NCI-H1417 treated with DMSO at 0.1 percent for 48 hours (cell line): ENCODE measurements around the gene PLAAT2.
"Not testable (repeated sequence)": the region's sequence is repeated elsewhere in the genome, so short reads cannot be mapped to it uniquely, and the experiment has no call there.

Experiments used
- DNase-seq: peaks from one replicate; lab custom pipeline; 2025; lab: John Stamatoyannopoulos, UW

The PLAAT2 gene

GRCh38 chr11:63563201-63564055 lies at the start of gene PLAAT2:
TSS of gene PLAAT2 (minus strand) at chr11:63563379. CDS start at chr11:63563324, 55 bp downstream.
- DNase-seq = no peak

DNA sequence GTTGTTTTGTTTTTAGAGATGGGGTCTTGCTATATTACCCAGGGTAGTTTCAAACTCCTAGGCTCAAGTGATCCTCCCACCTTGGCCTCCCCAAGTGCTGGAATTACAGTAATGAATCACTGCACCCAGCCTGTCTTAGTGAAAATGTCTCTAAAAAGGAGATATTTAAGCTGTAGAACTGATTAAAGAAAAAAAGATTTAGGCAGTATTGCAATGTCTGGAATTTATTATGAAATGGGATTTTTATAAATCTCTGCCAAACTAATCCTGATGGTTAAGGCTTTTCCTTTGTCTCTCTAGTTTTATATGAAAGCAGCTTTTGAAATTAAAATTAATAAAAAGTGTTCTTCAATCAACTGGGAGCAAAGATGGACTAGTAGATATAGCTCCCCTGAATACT lies 49.0 kb upstream of the PLAAT2 start:
- DNase-seq = no peak

DNA sequence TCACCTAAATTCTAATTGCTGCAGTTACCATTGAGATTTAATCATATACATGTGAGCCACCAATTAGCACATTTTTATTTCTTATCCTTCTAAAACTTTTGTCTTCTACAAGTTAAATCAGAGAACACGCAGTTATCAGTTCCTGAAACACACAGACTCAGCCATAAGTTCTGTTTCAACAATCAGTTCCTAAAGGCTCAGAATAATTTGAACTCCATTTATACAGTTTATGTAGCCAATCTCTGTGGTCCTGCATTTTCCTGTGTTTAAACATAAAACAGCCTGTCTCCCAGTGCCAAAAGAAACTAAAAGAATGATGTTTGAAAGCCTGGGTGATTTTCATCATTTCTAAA lies 48.2 kb upstream of the PLAAT2 start:
- DNase-seq = no peak

GRCh38 chr11:63610604-63611394 lies 47.6 kb upstream of the PLAAT2 start:
- DNase-seq = peak; percentile 24

- no peak for DNase-seq
Measured at GRCh38 chr11:63609971-63610580, 46.9 kb upstream of the PLAAT2 start.

DNA sequence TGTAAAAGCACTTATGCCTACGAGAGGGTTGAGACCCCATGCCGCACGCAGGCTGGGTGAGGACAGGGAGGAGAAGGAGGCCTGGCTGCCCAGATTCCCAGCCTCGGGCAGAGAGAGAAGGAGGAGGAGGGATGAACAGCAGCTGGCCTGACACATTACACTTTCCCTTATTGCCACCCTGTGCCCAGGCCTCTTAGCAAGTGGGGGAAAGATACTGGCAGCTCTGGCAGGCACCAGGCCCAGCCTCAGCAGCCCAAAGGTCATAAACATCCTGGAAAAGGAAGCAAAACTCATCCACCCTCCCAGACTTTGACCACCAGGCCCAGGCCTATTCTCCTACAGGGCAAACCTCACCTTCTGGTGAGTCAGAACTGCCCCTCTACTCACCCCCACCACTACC lies 46.4 kb upstream of the PLAAT2 start:
- DNase-seq = no peak

GRCh38 chr11:63608353-63609345 lies 45.5 kb upstream of the PLAAT2 start:
- DNase-seq = no peak

- DNase-seq = no peak
Measured at GRCh38 chr11:63603180-63603518, 40.0 kb upstream of the PLAAT2 start.

DNA sequence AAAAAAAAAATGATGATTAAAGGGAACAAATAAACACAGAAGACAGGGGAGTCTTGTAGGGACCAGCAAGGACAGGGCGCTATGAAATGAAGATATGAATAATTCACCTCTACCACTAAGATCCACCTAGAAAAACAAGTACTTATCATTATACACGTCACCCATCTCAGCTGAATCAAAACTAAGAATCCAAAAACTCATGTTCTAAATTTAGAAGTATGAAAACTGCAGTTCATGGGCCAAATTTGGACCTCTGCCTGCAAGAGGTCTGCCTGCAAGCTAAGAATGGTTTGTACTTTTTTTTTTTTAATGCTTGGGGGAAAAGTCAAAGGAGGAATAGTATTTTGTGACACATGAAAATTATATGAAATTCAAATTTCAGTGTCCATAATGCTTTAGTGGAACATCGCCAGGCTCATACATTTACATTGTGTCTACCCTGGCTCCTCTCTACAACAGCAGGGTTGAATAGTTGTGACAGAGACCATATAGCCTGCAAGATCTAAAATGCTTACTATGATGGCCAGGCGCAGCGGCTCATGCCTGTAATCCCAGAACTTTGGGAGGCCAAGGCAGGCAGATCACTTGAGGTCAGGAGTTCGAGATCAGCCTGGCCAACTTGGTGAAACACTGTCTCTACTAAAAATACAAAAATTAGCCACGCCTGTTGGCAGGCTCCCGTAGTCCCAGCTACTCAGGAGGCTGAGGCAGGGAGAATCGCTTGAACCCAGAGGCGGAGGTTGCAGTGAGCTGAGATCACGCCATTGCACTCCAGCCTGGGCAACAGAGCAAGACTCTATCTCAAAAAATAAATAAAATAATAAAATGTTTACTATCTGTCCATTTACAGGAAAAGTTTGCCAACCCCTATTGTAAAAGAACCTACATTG lies 39.4 kb upstream of the PLAAT2 start:
- DNase-seq = not testable (repeated sequence)

DNA sequence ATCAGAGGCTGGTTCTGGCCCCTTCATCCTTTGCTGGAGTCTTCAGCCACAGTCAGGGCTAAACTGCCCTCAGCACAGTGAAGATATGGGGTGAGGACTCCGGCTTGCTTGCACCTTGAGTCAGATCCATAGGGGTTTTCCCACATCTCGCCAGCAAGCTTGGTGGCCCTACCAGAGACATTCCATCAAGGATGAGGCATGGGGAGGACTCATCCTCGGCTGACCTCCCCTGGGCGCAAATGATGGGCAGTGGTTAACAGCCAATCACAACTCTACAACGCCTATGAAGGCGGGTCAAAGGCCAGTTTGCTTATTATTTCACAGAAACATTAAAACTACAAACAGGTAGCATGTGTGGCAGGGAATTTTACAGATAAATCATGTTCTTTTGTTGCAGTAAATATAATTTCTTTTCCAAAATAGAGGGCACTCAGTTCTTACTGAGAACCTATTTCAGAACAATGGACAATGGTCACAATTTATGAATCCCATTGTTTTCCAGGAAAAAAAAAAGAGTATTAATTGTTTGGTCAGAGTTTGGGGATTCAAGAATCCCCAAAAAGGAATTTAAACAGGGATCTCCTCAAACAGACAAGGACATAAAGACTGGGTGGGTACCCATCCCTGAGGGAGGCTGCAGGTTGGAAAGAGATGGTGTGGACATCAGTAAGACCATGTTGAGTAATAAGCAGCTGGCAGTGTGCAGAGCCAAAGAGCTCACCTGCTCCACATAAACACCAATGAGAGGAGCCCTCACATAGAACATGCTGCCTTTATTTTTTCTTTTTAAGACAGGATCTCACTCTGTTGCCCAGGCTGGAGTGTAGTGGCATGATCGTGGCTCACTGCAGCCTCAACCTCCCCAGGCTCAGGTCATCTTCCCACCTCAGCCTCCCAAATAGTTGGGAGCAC lies 36.3 kb upstream of the PLAAT2 start:
- no peak for DNase-seq

DNA sequence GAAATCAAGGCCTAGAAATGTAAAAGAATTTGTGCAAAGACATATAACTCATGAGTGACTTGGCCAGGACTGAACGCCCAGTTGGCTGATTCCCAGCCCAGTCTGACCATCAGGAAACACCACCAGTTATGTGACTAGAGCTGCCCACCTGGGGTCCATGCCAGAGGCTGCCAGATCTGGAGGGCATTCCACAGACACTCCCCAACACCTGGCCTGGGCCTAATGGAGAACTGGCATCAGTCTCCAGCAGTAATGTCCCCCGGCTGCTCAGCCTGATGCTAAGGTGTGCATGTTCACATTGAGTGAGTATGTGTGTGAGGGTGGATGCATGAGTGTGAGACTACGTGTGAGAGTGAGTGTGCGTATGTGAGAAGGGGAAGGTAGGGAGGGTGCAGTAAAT lies 35.4 kb upstream of the PLAAT2 start:
- no peak for DNase-seq

GRCh38 chr11:63595296-63595695 lies 32.1 kb upstream of the PLAAT2 start:
- DNase-seq = no peak

GRCh38 chr11:63592975-63593395 lies 29.8 kb upstream of the PLAAT2 start:
- no peak for DNase-seq

DNA sequence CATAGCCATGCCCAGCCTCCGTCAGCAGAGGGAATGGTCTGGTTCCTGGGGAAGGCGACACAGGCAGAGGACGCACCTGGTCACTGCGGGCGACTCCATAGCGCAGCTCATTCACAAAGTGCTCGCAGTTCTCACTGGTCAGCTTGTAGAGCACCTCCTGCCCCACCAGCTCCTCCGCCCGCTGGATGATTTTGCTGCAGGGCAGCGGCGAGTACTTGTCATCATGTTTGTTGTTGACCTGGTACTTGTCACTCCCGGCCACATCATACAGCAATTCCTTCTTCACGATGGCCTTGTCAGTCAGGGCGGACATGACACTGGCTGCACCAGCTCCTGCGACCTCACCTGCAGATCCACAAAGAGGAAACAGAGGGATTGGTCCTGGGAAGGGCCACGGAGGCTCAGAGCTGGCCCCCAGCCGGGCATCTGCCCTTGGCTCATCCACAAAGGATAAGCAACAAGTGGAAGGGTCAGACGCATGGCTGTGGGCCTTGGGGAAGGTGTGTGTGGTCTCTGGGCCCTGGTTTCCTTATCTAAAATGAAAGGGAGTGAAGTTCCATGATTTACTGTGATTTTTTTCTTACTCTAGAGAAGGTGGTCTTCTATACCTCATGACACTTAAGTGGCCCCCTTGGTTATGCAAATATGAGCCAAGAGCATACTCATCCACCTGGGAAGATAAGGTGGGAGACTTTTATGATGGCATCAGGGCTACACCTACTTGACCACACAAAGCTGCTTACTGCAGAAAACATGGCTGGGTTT lies 27.0 kb upstream of the PLAAT2 start:
- no peak for DNase-seq

- no peak for DNase-seq
Measured at GRCh38 chr11:63589000-63589399, 25.8 kb upstream of the PLAAT2 start.

DNA sequence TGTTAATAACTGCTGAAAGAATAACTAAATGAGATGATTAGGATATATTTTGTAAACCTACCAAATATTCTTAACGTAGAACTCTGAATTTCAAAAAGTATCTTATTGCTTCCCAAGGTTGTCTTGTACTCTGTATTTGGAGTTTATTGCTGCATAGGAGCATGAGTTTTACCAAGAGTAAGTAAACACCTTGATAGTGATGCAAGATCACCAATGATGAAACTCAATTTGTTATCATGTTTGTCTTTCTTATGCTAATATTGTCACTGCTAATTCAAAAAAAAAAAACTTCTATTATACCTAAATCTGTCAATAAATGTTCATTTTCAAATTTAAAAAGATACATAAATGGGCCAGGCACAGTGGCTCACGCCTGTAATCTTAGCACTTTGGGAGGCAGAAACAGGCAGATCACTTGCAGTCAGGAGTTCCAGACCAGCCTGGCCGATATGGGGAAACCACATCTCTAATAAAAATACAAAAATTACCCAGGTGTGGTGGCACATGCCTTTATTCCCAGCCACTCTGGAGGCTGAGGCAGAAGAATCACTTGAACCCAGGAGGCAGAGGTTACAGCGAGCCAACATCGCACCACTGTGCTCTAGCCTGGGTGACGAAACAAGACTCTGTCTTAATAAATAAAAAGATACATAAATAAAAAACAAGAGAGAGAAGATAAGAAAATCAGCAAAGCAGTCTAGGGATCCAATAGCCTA lies 23.4 kb upstream of the PLAAT2 start:
- no peak for DNase-seq

GRCh38 chr11:63583357-63583677 lies 20.1 kb upstream of the PLAAT2 start:
- no peak for DNase-seq

DNA sequence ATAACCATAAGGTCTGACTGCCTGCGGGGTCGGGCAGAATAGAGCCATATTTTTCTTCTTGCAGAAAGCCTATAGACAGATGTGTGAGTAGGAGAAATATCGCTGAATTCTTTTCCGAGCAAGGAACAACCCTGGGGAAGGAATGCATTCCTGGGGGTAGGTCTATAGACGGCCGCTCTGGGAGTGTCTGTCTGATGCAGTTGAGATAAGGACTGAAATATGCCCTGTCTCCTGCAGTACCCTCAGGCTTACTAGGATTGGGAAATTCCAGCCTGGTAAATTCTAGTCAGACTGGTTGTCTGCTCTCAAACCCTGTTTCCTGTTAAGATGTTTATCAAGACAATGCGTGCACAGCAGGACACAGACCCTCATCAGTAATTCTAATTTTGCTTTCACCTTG lies 18.0 kb upstream of the PLAAT2 start:
- not testable (repeated sequence) for DNase-seq
